SK-N-SH (cell line): ENCODE measurements around the gene TEAD4. TPM values are rescaled to one million over a fixed set of nuclear protein-coding genes. Genes with fewer than 3 reads are reported as not detected.

Experiments
- CTCF ChIA-PET: fragments of 300-600, 350-600 bp; formaldehyde crosslinking; extraction: SDS; loops from one replicate; lab custom pipeline; 2021; lab: Yijun Ruan, JAX
- POLR2A ChIA-PET: fragments of 350-600 bp; sonication (Branson Sonifier 250); formaldehyde crosslinking; extraction: SDS; loops from one replicate; lab custom pipeline; 2020; ENCODE audit warnings: antibody characterized with exemption, inconsistent platforms; lab: Yijun Ruan, JAX
- DNase-seq: peaks from one replicate; pipeline ENCODE4 v3.0.0; 2012
- H2AFZ ChIP-seq: fragments of 200-600 bp; sonication (generic); 2 replicates; pipeline ENCODE4 v1.8.1; 2016; ENCODE audit warnings: antibody characterized with exemption, mild to moderate bottlenecking, low read depth
- H3F3A ChIP-seq: fragments of 200-600 bp; sonication (generic); replicated peaks from 2 replicates; pipeline ENCODE3; 2016; ENCODE audit warnings: antibody characterized with exemption, mild to moderate bottlenecking; ENCODE audit not compliant: insufficient read depth
- H3K27ac ChIP-seq, 2 experiments: fragments of 200-500 bp in 1 of 2; fragments of 200-600 bp in 1 of 2; sonication (Bioruptor generic) in 1 of 2; sonication (generic), shearing (Covaris generic) in 1 of 2; 2 replicates each; pipeline versions ENCODE4 v1.5.1 to v1.6.1; 2014 to 2016; ENCODE audit warnings: low read depth in 2 of 2, inconsistent platforms in 1 of 2, low read length in 1 of 2, mild to moderate bottlenecking in 1 of 2, mixed read lengths in 1 of 2
- H3K27me3 ChIP-seq: fragments of 200-600 bp; sonication (generic), shearing (Covaris generic); 2 replicates; pipeline ENCODE4 v1.6.1; 2016; ENCODE audit warnings: mixed run types; ENCODE audit not compliant: insufficient read depth
- H3K36me3 ChIP-seq, 2 experiments: fragments of 200-500 bp in 1 of 2; fragments of 200-600 bp in 1 of 2; sonication (Bioruptor generic) in 1 of 2; sonication (generic) in 1 of 2; replicated peaks in 1 of 2; 2 replicates each; pipeline versions ENCODE3 to v1.5.1; 2014 to 2016; ENCODE audit warnings: low read length in 1 of 2, mild to moderate bottlenecking in 1 of 2; ENCODE audit not compliant: insufficient read depth in 2 of 2, control insufficient read depth in 1 of 2
- H3K4me1 ChIP-seq, 2 experiments: fragments of 200-500 bp in 1 of 2; fragments of 200-600 bp in 1 of 2; sonication (Bioruptor generic) in 1 of 2; sonication (generic), shearing (Covaris generic) in 1 of 2; 2 replicates each; pipeline versions ENCODE4 v1.5.1 to v1.6.1; 2014 to 2016; ENCODE audit warnings: low read depth in 1 of 2, low read length in 1 of 2, mixed run types in 1 of 2; ENCODE audit not compliant: insufficient read depth in 2 of 2, control insufficient read depth in 1 of 2
- H3K4me2 ChIP-seq: fragments of 200-600 bp; sonication (generic), shearing (Covaris generic); 2 replicates; pipeline ENCODE4 v1.6.1; 2017; ENCODE audit warnings: mixed run types
- H3K4me3 ChIP-seq, 2 experiments: fragments of 200-500 bp in 1 of 2; fragments of 200-600 bp in 1 of 2; sonication (Bioruptor generic) in 1 of 2; sonication (generic), shearing (Covaris generic) in 1 of 2; 2 replicates each; pipeline versions ENCODE4 v1.5.1 to v1.8.1; 2014 to 2016; ENCODE audit warnings: low read depth in 2 of 2, inconsistent platforms in 1 of 2, low read length in 1 of 2, mild to moderate bottlenecking in 1 of 2, mixed read lengths in 1 of 2, moderate library complexity in 1 of 2
- H3K79me2 ChIP-seq: fragments of 200-600 bp; sonication (generic); 2 replicates; pipeline ENCODE4 v1.8.1; 2017; ENCODE audit warnings: mild to moderate bottlenecking; ENCODE audit not compliant: insufficient read depth
- H3K9ac ChIP-seq: fragments of 200-600 bp; sonication (generic); 2 replicates; pipeline ENCODE4 v1.6.1; 2017; ENCODE audit warnings: mixed run types
- H3K9me2 ChIP-seq: fragments of 200-600 bp; sonication (generic); 2 replicates; pipeline ENCODE4 v1.6.1; 2017; ENCODE audit warnings: mixed run types
- H3K9me3 ChIP-seq: fragments of 200-600 bp; sonication (generic); 2 replicates; pipeline ENCODE4 v1.6.1; 2017; ENCODE audit warnings: mixed run types, mild to moderate bottlenecking, moderate library complexity
- H4K20me1 ChIP-seq: fragments of 200-600 bp; sonication (generic); 2 replicates; pipeline ENCODE4 v1.6.1; 2017; ENCODE audit warnings: mild to moderate bottlenecking, mixed run types; ENCODE audit not compliant: insufficient read depth
- CHD2 ChIP-seq: fragments of 150-350 bp; IDR thresholded peaks from 2 replicates; pipeline ENCODE4 v1.6.1; 2018; ENCODE audit warnings: low read length; ENCODE audit not compliant: partially characterized antibody
- CTCF ChIP-seq: fragments of 200-600 bp; sonication (generic); IDR thresholded peaks from 2 replicates; pipeline ENCODE4 v1.6.1; 2017; ENCODE audit warnings: antibody characterized with exemption, mild to moderate bottlenecking, moderate library complexity
- ELF1 ChIP-seq: IDR thresholded peaks from 2 replicates; pipeline ENCODE4 v1.4.0; 2012
- EP300 ChIP-seq, 2 experiments: IDR thresholded peaks; 2 replicates each; pipeline versions ENCODE4 v1.4.0 to v1.6.1; 2012; ENCODE audit warnings: borderline replicate concordance in 1 of 2, low read depth in 1 of 2, low read length in 1 of 2
- EZH2phosphoT487 ChIP-seq: fragments of 200-600 bp; sonication (generic); IDR thresholded peaks from 2 replicates; pipeline ENCODE4 v1.6.1; 2017; ENCODE audit warnings: low read depth, mixed run types, mild to moderate bottlenecking, antibody characterized with exemption, moderate library complexity, borderline replicate concordance
- FOSL2 ChIP-seq: IDR thresholded peaks from 2 replicates; pipeline ENCODE4 v1.4.0; 2012; ENCODE audit warnings: low read depth, mild to moderate bottlenecking, moderate library complexity, borderline replicate concordance
- FOXJ3 ChIP-seq: sonication (generic); formaldehyde crosslinking; IDR thresholded peaks from 2 replicates; pipeline ENCODE4 v1.5.1; 2020; ENCODE audit warnings: mild to moderate bottlenecking, missing genetic modification reagents
- FOXM1 ChIP-seq: IDR thresholded peaks from 2 replicates; pipeline ENCODE4 v1.4.0; 2012; ENCODE audit warnings: low read depth, mild to moderate bottlenecking
- GABPA ChIP-seq: IDR thresholded peaks from 2 replicates; pipeline ENCODE4 v1.4.0; 2012; ENCODE audit warnings: low read depth, mild to moderate bottlenecking
- GATA2 ChIP-seq: sonication (generic); formaldehyde crosslinking; IDR thresholded peaks from 2 replicates; pipeline ENCODE4 v1.5.0; 2020; ENCODE audit warnings: mild to moderate bottlenecking, missing genetic modification reagents
- IRF3 ChIP-seq: fragments of 150-350 bp; IDR thresholded peaks from 2 replicates; pipeline ENCODE4 v1.6.1; 2016; ENCODE audit warnings: mild to moderate bottlenecking, low read depth, low read length
- MAX ChIP-seq: IDR thresholded peaks from 2 replicates; pipeline ENCODE4 v1.4.0; 2012; ENCODE audit warnings: low read depth
- MEF2A ChIP-seq: IDR thresholded peaks from 2 replicates; pipeline ENCODE4 v1.4.0; 2012; ENCODE audit warnings: low read depth, borderline replicate concordance
- MXI1 ChIP-seq: IDR thresholded peaks from 2 replicates; pipeline ENCODE4 v1.6.1; 2012; ENCODE audit warnings: mild to moderate bottlenecking, low read depth, low read length, improper control_type of control experiment
- NFIC ChIP-seq: IDR thresholded peaks from 2 replicates; pipeline ENCODE4 v1.4.0; 2012; ENCODE audit warnings: borderline replicate concordance
- NRF1 ChIP-seq: IDR thresholded peaks from 2 replicates; pipeline ENCODE4 v1.6.1; 2012; ENCODE audit warnings: low read depth, mild to moderate bottlenecking, low read length
- POLR2AphosphoS5 ChIP-seq: IDR thresholded peaks from 2 replicates; pipeline ENCODE4 v1.6.1; 2012; ENCODE audit warnings: low read depth, low read length
- RAD21 ChIP-seq: IDR thresholded peaks from 2 replicates; pipeline ENCODE4 v1.6.1; 2012; ENCODE audit warnings: mild to moderate bottlenecking, low read length
- RCOR1 ChIP-seq: fragments of 150-350 bp; IDR thresholded peaks from 2 replicates; pipeline ENCODE4 v1.6.1; 2017; ENCODE audit warnings: antibody characterized with exemption, low read length
- RXRA ChIP-seq: IDR thresholded peaks from 2 replicates; pipeline ENCODE4 v1.4.0; 2012; ENCODE audit warnings: low read depth, mild to moderate bottlenecking, borderline replicate concordance
- SIN3A ChIP-seq: IDR thresholded peaks from 2 replicates; pipeline ENCODE4 v1.6.1; 2012; ENCODE audit warnings: low read depth, mild to moderate bottlenecking, low read length, moderate library complexity, borderline replicate concordance
- TAF1 ChIP-seq: IDR thresholded peaks from 2 replicates; pipeline ENCODE4 v1.6.1; 2012; ENCODE audit warnings: low read depth, mild to moderate bottlenecking, low read length, moderate library complexity, borderline replicate concordance
- TCF12 ChIP-seq: IDR thresholded peaks from 2 replicates; pipeline ENCODE4 v1.4.0; 2012
- TEAD4 ChIP-seq: IDR thresholded peaks from 2 replicates; pipeline ENCODE4 v1.4.0; 2012; ENCODE audit warnings: mild to moderate bottlenecking, borderline replicate concordance; ENCODE audit not compliant: insufficient read depth
- USF2 ChIP-seq: fragments of 150-350 bp; IDR thresholded peaks from 2 replicates; pipeline ENCODE4 v1.6.1; 2017; ENCODE audit warnings: antibody characterized with exemption, low read length, low read depth, borderline replicate concordance
- YY1 ChIP-seq: IDR thresholded peaks from 2 replicates; pipeline ENCODE4 v1.4.0; 2012; ENCODE audit warnings: low read depth, mild to moderate bottlenecking
- WGBS: methylation state at CpG from one replicate; pipeline ENCODE4 v1.1.6; 2017; ENCODE audit warnings: low lambda C conversion rate; 5-methylcytosine and 5-hydroxymethylcytosine counted together
- polyA plus RNA-seq, 3 experiments: library from polyadenylated mRNA; depleted of rRNA; stranded (reverse); fragments of >200 nt; gene quantifications; 2 replicates each; pipeline ENCODE4 v1.2.3, GENCODE V29; 2012
- TF ChIP-seq, protein P1 (sequence below): IDR thresholded peaks from 2 replicates; pipeline ENCODE4 v1.4.0; 2012; ENCODE audit warnings: low read depth, borderline replicate concordance
- TF ChIP-seq, protein P2 (sequence below): IDR thresholded peaks from 2 replicates; pipeline ENCODE4; 2012

Gene TEAD4
- polyA plus RNA-seq, 1 of the 3 experiments (the other 2 are of a cell fraction): 27.1 TPM

GRCh38 chr12:2959505-2960389, 550 bp downstream of the TEAD4 start:
- peaks cover 17 to 22% of the 10 kb centered on the region in 2 experiments for H3K4me1 ChIP-seq
- peak; percentile 88 for DNase-seq
- CTCF ChIA-PET: interaction anchor here (0.5 to 2.2 kb wide), 6 partner anchors 14 to 82 kb away, joined by 3 to 8 read pairs (median 3); no protein-coding TSS in a partner anchor
- TF ChIP-seq ELF1: no peak
- TF ChIP-seq YY1: no peak
- no peak for TF ChIP-seq IRF3
- TF ChIP-seq, protein P1, sequence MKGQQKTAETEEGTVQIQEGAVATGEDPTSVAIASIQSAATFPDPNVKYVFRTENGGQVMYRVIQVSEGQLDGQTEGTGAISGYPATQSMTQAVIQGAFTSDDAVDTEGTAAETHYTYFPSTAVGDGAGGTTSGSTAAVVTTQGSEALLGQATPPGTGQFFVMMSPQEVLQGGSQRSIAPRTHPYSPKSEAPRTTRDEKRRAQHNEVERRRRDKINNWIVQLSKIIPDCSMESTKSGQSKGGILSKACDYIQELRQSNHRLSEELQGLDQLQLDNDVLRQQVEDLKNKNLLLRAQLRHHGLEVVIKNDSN: 0 out of 2 replicates have a peak, but pooled peaks have one; percentile 33
- no peak for TF ChIP-seq SIN3A
- TF ChIP-seq FOXJ3 (CRISPR knock-in tag): no peak
- peak; percentile 38; the same call in 1 of the 2 replicates for TF ChIP-seq MEF2A
- no peak for TF ChIP-seq FOXM1
- TF ChIP-seq TAF1: peak; percentile 49; the same call in 1 of the 2 replicates
- TF ChIP-seq EP300 (IDR thresholded peaks at IDR 0.05; ENCODE audit: borderline replicate concordance in 1 of 2, low read depth in 1 of 2, low read length in 1 of 2): peak in 1 of 2 experiments; percentile 4; a peak in 1 of 4 replicates
- peak; percentile 97 for TF ChIP-seq MAX
- no peak for TF ChIP-seq GATA2
- TF ChIP-seq TCF12: no peak
- TF ChIP-seq USF2: no peak
- TF ChIP-seq, protein P2, sequence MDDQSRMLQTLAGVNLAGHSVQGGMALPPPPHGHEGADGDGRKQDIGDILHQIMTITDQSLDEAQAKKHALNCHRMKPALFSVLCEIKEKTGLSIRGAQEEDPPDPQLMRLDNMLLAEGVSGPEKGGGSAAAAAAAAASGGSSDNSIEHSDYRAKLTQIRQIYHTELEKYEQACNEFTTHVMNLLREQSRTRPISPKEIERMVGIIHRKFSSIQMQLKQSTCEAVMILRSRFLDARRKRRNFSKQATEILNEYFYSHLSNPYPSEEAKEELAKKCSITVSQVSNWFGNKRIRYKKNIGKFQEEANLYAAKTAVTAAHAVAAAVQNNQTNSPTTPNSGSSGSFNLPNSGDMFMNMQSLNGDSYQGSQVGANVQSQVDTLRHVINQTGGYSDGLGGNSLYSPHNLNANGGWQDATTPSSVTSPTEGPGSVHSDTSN: no peak
- peak; percentile 64; the same call in 1 of the 2 replicates for TF ChIP-seq MXI1
- TF ChIP-seq CTCF: no peak
- TF ChIP-seq POLR2AphosphoS5: no peak; the same call in 1 of the 2 replicates
- TF ChIP-seq RAD21: no peak
- TF ChIP-seq TEAD4: no peak; the same call in 1 of the 2 replicates
- no peak for TF ChIP-seq CHD2
- 0 out of 2 replicates have a peak, but pooled peaks have one; percentile 7 for TF ChIP-seq FOSL2
- no peak for TF ChIP-seq NFIC
- TF ChIP-seq EZH2phosphoT487: no peak
- peak; percentile 51 for TF ChIP-seq NRF1
- no peak for TF ChIP-seq GABPA
- TF ChIP-seq RXRA: no peak
- no peak for TF ChIP-seq RCOR1

More at GRCh38 chr12:2959505-2960389, 550 bp downstream of the TEAD4 start:
- no peaks in the 10 kb centered on the region for H3K9me2 ChIP-seq
- H3K27ac ChIP-seq: peak overlapping the region; percentile 74 to 77
- H3K79me2 ChIP-seq: peaks cover 41% of the 10 kb centered on the region
- H3K27me3 ChIP-seq: no peaks in the 10 kb centered on the region
- H3K36me3 ChIP-seq: no peaks in the 10 kb centered on the region
- peak overlapping the region; percentile 66 for H3K9ac ChIP-seq
- peak overlapping the region; percentile 66 to 80 for H3K4me3 ChIP-seq
- H3K9me3 ChIP-seq: no peaks in the 10 kb centered on the region
- H3K4me2 ChIP-seq: peak overlapping the region; percentile 90
- POLR2A ChIA-PET: no interaction called here
- H4K20me1 ChIP-seq: peaks cover 25% of the 10 kb centered on the region; the same call in 1 of the 2 replicates
- H2AFZ ChIP-seq: peak overlapping the region; percentile 72
- 7% methylated on average over 57 of the region's 104 CpGs for WGBS
- H3F3A ChIP-seq: peaks cover 20% of the 10 kb centered on the region
